Measurements from ENCODE around the gene SOS1.
"Not testable (repeated sequence)": the region's sequence is repeated elsewhere in the genome, so short reads cannot be mapped to it uniquely, and the experiment has no call there.

The SOS1 gene

DNA sequence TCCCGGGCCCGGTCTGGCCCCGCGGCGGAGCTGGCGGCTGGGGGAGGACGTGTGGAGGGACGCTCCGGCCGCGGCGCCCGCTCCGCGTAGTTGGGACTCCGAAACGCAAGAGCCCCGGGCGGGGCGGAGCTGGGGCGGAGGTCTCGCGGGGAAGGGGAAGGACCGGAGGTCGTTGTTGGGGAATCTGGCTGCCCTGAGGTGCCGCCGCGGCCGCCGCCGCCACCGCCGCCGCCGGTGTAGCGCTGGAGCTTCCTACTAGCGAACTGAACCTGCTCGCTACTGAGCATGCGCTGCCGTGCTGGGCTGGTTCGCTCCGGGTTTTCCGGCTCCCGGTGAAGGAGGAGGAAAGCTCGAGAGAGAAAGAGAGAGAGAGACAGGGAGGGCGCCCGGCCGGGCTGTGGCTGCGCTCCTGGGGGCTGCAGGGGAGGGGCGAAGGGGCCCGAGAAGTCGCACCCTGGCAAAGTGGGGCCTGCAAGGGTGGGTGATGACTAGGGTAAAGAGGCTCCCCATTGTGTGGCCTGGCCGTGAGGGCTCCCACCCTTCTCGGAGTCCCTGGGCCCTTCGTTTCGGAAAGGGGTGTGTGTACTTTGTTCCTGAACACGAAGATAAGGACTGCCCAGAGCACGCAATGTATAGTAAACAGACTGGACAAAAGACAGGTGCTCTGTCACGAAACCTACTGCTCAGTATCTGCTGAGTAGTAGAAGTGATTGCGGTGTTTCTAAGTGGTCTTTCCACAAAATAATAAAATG is at the start of gene SOS1:
Gene SOS1, minus strand, starts transcription at position 281 of the 752 bp plus-strand sequence. CDS start 629 bp downstream, outside the sequence.
- DNase-seq: peak; percentile 97

DNA sequence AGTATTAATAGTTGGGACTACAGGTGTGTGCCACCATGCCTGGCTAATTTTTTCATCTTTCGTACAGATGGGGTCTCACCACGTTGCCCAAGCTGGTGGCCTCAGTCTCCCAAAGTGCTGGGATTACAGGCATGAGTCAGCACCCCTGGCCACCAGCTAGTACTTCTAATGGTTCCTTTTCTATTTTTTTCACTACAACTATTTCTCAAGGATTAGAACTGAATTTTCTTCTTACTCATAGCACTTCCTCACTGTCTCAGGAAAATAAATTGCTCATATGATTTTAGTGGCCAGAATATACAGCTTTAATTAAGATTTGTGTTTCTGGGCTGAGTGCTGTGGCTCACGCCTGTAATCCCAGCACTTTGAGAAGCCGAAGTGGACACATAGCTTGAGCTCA is 43.2 kb upstream of the SOS1 start:
- DNase-seq: no peak

GRCh38 chr2:39160982-39161381 is 40.1 kb upstream of the SOS1 start:
- DNase-seq: no peak

GRCh38 chr2:39159283-39159682 is 38.4 kb upstream of the SOS1 start:
- no peak for DNase-seq

DNA sequence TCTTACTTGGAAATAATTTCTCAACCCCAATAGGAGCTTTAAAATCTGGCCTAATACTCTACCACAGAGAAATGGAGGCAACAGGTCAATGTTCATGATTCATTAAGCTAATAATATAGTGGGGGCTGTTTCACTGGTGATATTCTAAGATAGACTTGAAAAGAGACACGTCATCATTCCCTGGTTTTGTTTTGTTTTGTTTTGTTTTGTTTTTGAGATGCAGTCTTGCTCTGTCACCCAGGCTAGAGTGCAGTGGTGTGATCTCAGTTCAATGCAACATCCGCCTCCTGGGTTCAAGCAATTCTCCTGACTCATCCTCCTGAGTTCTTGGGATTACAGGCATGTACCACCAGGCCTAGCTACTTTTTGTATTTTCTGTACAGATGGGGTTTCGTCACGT is 37.5 kb upstream of the SOS1 start:
- no peak for DNase-seq

DNA sequence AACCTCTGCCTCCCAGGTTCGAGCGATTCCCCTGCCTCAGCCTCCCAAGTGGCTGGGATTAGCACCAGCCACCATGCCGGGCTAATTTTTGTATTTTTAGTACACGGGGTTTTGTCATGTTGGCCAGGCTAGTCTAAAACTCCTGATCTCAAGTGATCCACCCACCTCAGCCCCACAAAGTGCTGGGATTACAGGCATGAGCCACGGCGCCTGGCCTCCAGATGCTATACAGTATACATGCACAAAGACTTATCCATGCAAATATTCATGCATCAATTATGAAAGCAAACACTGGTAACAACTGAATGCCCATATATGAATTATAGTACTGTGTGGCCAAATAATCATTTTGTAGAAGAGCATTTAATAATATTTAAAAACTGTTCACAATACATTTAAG is 36.0 kb upstream of the SOS1 start:
- DNase-seq: no peak

- peak; percentile 37 for DNase-seq
These were observed 35.3 kb upstream of the SOS1 start for GRCh38 chr2:39156107-39156506.

DNA sequence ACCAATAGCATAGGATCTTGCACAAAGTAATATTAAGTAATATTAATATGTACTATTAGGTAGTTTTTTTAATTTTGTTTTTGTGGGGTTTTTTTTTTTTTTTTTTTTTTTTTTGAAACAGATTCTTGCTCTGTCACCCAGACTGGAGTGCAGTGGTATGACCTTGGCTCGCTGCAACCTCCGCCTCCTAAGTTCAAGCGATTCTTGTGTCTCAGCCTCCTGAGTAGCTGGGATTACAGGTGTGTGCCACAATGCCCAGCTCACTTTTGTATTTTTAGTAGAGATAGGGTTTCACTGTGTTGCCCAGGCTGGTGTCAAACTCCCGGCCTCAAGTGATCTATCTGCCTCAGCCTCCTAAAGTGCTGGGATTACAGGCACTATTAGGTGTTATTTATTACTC is 34.7 kb upstream of the SOS1 start:
- DNase-seq: not testable (repeated sequence)

DNA sequence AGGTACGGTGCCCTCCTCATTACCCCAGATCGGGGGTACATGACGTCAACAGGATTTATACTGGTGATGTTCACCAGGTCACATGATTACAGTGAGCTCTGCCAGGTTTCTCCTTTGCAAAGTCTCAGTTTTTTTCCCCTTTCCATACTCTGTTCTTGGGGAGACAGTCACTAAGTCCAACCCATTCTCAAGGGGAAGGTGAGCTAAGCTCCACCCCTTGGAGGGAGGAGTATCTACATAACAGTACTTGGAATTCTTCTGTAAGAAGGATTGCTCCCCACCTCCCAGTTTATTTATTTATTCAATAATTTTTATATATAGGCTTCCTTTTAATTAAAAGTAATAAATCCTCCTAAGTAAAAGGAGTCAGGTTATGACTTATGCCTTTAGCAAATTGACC is 34.1 kb upstream of the SOS1 start:
- no peak for DNase-seq

DNA sequence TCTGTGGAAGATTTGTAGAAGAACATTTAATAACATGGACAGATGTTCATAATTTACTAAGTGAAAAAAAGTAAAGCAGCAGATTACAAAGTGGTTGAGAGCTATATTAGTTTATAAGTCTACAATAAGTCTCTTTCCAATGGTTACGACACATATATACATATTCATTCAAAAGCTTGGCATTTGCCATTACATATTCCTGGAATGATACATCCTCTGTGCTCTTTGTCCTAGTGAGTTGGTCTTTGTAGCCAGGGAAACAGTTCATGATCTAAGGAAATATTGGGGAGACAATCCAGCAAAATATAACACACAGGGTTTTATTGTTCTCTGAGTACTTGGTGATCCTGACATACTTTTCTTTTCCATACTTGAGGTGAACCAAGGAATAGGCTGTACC is 32.5 kb upstream of the SOS1 start:
- no peak for DNase-seq

GRCh38 chr2:39152504-39152903 is 31.7 kb upstream of the SOS1 start:
- peak; percentile 49 for DNase-seq

- DNase-seq: peak; percentile 72
These were observed 30.1 kb upstream of the SOS1 start for GRCh38 chr2:39150890-39151497.

DNA sequence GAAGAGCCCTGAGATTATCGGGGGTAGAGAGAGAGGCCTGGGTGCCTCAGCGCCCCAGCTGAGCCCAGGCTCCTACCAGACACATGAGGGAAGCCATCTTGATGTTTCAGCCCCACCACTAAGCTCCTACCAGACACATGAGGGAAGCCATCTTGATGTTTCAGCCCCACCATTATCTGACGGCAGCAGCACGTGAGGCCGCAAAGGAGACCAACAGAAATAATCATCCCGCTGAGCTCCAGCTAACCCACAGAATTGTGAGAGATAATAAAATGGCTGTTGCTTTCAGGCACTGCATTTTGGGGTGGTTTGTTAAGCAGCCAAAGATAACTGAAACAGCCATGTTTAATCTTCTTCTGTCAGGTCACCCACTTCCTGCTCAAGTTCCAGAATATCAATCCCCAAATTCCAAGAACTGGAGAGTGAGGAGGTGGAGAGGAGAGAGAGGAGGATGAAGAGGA is 29.3 kb upstream of the SOS1 start:
- DNase-seq: peak; percentile 86

DNA sequence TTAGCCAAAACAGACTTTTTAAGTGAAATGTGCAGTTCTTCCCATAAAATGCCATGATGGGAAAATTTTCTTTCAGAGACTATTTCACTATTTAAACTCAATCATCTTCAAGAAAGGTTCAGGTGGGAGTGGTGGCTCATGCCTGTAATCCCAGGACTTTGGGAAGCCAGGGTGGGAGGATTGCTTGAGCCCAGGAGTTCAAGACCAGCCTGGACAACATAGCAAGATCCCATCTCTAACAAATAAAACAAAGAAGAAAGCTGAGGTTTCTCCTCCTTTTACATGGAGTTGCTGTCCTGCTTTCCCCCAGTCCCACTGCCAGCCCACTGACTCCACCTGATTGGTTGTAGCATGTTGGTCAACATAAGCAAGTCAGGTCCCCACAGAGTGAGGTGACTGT is 25.8 kb upstream of the SOS1 start:
- DNase-seq: no peak

GRCh38 chr2:39145906-39146421 is 25.1 kb upstream of the SOS1 start:
- DNase-seq: no peak

DNA sequence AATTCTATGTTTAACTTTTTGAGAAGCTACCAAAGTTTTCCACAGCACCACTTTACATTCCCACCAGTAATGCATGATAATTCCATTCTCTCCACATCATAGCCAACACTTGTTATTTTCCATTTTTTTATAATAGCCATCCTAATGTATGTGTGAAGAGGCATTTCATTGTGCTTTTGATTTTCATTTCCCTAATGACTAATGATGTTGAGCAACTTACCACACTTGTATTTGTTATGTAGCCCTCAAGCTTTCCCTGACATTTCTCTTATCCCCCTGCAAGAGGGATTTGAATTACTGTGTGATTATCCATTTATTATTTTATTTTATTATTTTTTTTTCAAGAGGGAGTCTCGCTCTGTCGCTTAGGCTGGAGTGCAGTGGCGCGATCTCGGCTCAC is 23.6 kb upstream of the SOS1 start:
- DNase-seq: no peak

DNA sequence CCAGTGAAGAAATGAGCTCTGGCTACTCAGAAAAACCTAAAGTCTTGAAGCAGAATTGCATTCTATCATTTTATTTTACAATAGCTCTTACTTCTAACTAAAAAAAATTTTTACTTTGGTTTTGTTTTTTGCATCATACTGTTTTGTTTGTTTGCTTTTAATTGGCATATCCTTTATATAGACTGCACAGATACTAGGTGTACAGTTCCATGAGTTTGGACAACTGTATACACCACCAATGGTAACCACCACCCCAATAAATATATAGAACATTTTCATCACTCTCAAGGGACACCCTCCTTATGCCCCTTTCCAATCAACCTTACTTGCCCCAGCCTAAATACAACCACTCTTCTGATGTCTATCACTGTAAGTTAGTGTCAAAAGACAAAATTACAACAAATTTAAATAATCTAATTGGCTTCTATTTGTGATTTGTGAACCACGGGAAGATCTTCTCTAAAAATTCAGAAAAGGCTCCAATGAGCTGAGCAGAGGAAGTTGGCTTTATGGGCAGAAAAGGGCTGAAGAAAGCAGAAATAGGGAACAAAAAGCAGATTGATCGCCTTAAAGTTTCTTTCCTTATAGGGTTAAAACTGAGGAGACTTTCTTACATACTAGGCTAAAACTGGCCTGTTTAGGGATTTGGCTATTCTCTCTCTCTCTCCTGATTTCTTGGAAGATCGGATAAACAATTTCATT is 22.2 kb upstream of the SOS1 start:
- peak; percentile 76 for DNase-seq

GRCh38 chr2:39141334-39142271 is 20.8 kb upstream of the SOS1 start:
- peak; percentile 97 for DNase-seq

GRCh38 chr2:39140948-39141333 is 20.1 kb upstream of the SOS1 start:
- not testable (repeated sequence) for DNase-seq

GRCh38 chr2:39140322-39140847 is 19.5 kb upstream of the SOS1 start:
- DNase-seq: no peak

DNA sequence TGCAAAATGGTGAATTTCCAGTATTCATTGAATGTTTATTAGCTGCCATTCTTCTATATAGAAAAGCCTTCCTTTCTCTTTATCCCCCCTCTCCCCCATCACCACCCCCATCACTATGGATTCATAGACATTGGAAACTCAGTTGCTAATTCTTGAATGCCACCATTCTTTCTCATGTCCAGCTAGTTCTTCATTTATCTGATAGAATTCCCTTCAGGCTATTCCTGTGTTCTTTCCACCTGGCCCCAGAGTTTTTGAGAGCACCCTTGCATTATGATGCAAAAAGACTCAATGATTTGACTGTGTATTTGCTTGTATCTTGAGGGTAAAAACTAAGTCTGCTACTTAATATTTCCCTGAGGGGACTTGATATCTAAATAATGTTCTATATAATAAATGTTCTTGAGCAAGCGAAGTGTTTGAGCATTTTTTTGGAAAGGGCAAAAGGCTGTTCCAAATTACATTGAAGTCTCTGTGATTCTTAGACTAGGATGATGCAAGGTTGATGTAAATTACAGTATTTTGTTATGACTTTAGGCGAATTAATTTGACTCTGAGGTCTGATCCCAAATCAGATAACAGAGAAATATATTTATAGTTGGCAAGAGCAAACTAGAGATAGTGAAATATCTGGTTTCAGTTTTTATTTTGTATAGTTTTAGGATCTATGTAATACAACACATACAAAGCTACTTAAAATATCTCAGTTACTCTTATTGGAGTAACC is 18.8 kb upstream of the SOS1 start:
- DNase-seq: peak; percentile 88

GRCh38 chr2:39138837-39139211 is 18.0 kb upstream of the SOS1 start:
- no peak for DNase-seq

Measured in OCI-M1 (cell line).